Motor neuron (in vitro differentiated cells): ENCODE measurements around the gene XAB2. TPM values are rescaled to one million over a fixed set of nuclear protein-coding genes. Genes with fewer than 3 reads are reported as not detected.

ENCODE experiments used
- ATAC-seq, 8 experiments: fragments of 200-7000 bp; cut with Tn5 transposase; replicated peaks in 6 of 8; 2 replicates each; pipeline ENCODE4 v1.8.0; 2021; ENCODE audit warnings: mild to moderate bottlenecking in 8 of 8, moderate library complexity in 8 of 8
- H3K27ac ChIP-seq, 2 donors: fragments of 250-450 bp; sonication (Bioruptor Pico); 2 replicates each; pipeline ENCODE4 v1.9.0; 2021; ENCODE audit warnings: antibody characterized with exemption in 2 of 2, mild to moderate bottlenecking in 2 of 2, moderate library complexity in 1 of 2
- H3K4me1 ChIP-seq, 2 donors: fragments of 250-450 bp; sonication (Bioruptor Pico); replicated peaks in 1 of 2; 2 replicates each; pipeline ENCODE4 v1.6.1; 2021; ENCODE audit warnings: antibody characterized with exemption in 2 of 2, mild to moderate bottlenecking in 2 of 2, moderate library complexity in 1 of 2
- H3K4me3 ChIP-seq, 5 donors: fragments of 250-450 bp; sonication (Bioruptor Pico); 2 replicates each; pipeline ENCODE4 v1.9.0; 2021; ENCODE audit warnings: antibody characterized with exemption in 5 of 5, mild to moderate bottlenecking in 5 of 5, moderate library complexity in 4 of 5
- WGBS, 10 experiments: fragments of 450-650 bp; shearing (Covaris generic); methylation state at CpG; one replicate each; pipeline ENCODE4 v1.0.0; 2022; 5-methylcytosine and 5-hydroxymethylcytosine counted together
- in situ Hi-C, 9 experiments: fragments of 400-800 bp; cut with MboI; loops; one replicate each; pipeline ENCODE4 v1.15.0; 2021; ENCODE audit warnings: low sequenced_read_pairs in 9 of 9, low pct_unique_long_range_greater_than_20kb in 2 of 9; ENCODE audit not compliant: unreplicated experiment in 9 of 9
- total RNA-seq, 8 experiments: library from RNA; unstranded; fragments of 300-600 nt; gene quantifications; 2 replicates each; pipeline versions ENCODE4 v1.2.3 to v1.2.4, GENCODE V29; 2022

Gene XAB2
- total RNA-seq: 10 to 100 TPM in 7 of 8 experiments, 1 to 10 TPM in 1; 9.2 to 38.7 (median 22.6) TPM

DNA sequence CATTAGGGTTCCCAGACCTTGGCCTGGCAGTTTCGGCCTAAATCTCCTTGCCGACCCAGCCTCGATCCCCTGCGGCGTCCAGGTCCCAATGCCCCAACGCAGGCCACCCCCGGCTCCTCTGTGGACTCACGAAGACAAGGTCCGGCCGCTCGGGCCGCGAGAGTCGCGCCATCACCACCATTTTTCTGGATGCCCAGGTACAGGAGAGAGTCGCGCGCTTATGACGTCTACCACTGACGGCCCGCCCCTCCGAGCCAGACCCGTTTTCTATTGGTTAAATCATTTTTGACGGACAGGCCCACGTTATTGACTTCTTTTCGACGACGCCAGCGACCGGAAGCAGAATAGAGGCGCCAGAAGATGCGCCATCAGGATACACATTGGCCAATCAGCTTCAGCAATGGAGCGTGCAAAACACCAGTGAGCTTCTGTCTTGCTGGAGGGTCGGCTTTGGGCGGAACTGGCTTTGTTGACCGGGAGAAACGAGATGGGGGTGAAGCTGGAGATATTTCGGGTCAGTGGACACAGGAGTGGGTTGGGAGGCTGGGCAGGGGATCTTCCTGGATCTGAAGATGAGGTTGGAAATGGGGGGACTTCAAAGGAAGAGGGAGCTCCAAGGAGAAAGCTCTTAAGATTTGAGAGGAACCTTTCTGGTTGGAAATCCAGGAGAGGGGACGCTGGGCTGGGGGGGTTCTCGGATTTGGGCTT is at the start of gene XAB2, which contains the start of gene PET100:
XAB2 (minus strand) TSS at position 199 of the 708 bp plus-strand sequence; CDS start at position 181, 18 bp downstream.
PET100 (plus strand) TSS at position 447 of the 708 bp plus-strand sequence; CDS start at position 488, 41 bp downstream.
- in situ Hi-C loops: no loop called here
- H3K4me1 ChIP-seq: peaks cover 10 to 14% of the 10 kb centered on the region in 2 donors
- peak within 1 kb of the TSS; percentile 67 to 99 (median 95) for H3K4me3 ChIP-seq
- WGBS, 10 experiments: 0 to 3% (median 0%) methylated on average over 2 to 10 of the region's 40 CpGs; no CpG with 5 or more reads in 3 of the 10 experiments
- peak; percentile 95 to 99 (median 97) for ATAC-seq
- H3K27ac ChIP-seq: peak within 1 kb of the TSS; percentile 85 to 90

DNA sequence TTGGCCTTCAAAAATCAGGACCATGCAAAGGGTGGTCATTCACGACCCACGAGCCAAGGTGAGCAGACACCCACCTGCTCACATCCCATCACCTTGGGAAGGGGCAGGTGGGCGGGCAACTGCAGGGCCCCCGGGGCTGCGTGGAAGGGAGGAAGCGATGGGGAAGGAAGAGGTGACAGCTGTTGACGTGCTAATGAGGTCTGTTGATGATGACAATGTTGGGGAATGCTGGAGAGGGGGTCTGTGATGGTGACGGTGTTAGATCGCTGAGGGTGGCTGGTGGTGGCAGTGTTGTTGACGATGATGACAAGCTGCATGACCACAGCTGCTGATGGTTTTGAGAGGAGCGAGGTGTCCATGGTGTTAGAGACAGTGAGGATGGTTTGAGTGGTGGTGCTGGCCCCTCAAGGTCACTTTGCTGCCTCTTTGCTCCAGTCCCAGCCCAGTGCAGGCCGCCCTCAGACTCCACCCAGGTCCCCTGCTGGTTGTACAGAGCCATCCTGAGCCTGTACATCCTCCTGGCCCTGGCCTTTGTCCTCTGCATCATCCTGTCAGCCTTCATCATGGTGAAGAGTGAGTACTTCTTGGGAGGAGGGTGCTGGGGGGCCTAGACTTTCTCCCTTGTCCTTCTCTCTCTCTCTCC is 48.4 kb upstream of the XAB2 start:
- 0 to 92% (median 20%) methylated on average over 1 to 6 of the region's 12 CpGs; no CpG with 5 or more reads in 3 of the 10 experiments for whole genome bisulfite sequencing, 10 experiments
- ATAC-seq: no peak
- H3K27ac ChIP-seq: no peak overlapping the region
- peaks cover 10 to 11% of the 10 kb centered on the region in 2 donors for H3K4me1 ChIP-seq
- in situ Hi-C loops: no loop called here
- no peak overlapping the region for H3K4me3 ChIP-seq

DNA sequence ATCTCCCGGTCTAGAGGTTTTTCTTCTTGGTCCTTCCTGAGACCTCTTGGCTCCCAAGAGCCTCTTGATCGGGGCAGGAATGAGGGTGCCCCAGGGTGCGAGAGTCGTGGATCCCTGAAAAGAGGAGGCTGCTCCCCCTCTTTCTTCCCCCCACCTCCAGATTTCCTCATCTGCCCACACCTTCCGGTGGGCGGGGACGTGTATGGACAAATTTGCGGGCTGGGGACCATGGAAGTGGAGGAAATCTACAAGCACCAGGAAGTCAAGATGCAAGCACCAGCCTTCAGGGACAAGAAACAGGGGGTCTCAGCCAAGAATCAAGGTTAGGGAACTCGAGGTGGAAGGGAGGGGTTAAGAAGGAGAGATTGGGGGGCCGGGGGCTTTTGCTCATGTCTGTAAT is 47.5 kb upstream of the XAB2 start, which contains the start of gene MCEMP1:
MCEMP1 (plus strand) TSS at position 237 of the 400 bp plus-strand sequence; CDS start at position 268, 31 bp downstream.
- WGBS, 10 experiments: 10 to 70% (median 42%) methylated on average over 2 to 4 of the region's 10 CpGs; no CpG with 5 or more reads in 7 of the 10 experiments
- no peak within 1 kb of the TSS for H3K4me3 ChIP-seq
- H3K4me1 ChIP-seq: peaks cover 8% of the 10 kb centered on the region in 2 donors
- in situ Hi-C loops: no loop called here
- no peak for ATAC-seq
- no peak within 1 kb of the TSS for H3K27ac ChIP-seq

DNA sequence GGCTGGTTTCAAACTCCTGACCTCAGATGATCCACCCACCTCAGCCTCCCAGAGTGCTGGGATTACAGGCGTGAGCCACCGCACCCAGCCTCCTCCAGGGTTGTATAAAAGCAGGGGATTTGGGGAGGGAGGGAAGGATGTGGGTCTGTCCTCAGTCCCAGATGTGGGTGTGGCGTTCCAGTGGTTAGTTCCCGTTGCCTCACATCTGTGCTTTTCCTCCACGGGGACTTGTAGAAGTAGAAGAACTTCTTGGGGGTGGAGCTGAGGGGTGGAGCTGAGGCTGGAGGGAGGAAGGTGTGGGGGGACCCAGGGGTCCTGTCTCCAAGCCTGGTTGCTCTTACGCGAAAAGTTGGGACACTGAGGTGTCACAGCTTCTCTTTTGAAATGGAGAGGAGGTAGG is 47.0 kb upstream of the XAB2 start:
- Histone ChIP-seq H3K4me1 (peaks cover 7% of the 10 kb centered on the region in 2 donors), H3K27ac (no peak overlapping the region), H3K4me3 (no peak overlapping the region)
- ATAC-seq: no peak
- WGBS, 10 experiments: 38 to 100% methylated on average over 2 of the region's 7 CpGs; no CpG with 5 or more reads in 8 of the 10 experiments
- in situ Hi-C loops: no loop called here

DNA sequence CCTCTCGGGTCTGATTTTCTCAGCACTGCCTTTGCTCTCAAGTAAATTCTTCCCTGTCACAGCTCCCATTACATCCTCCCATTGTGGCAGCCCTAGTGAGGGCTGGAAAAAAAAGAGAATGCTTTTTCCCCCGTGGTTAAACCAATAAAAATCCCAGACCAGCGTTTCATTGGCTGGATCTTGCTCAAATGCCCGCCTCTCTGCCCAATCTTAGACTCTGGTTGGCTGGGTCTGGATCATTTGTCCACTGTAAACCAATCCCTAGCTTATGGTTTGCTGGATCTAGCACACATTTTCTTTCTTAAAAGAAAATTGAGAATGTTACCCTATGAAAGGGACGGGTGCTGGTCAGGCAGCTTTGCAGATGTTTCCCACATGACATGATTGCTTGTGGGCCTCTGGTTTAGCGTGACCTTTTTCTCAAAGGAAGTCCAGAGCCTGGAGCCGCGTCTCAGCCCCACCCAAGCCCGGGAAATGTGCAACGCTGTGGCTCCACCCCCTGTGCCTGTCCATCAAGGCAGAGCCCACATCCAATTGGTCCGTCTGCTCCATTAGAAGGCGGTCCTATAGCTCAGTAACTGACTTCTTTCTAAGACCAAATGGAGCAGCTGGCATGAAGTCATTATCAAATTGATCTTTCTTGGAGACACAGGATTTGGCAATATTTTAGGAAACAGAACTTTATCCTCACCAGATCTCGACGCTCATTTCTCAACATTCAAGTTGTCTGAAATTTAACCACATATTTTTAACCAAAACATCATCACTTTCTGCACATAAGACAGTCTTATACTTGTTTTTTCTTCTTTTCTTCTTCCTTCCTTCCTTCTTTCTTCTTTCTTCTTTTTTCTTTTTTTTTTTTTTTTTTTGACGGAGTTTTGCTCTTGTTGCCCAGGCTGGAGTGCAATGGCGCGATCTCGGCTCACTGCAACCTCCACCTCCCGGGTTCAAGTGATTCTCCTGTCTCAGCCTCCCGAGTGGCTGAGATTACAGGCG is 45.0 kb upstream of the XAB2 start:
- Histone ChIP-seq H3K4me3 (no peak overlapping the region), H3K4me1 (peaks cover 4 to 7% of the 10 kb centered on the region in 2 donors), H3K27ac (no peak overlapping the region)
- in situ Hi-C loops: loop anchor here in 1 of 9 experiments (25.0 kb wide), 1 partner anchor 112 kb away; no protein-coding TSS in a partner anchor
- ATAC-seq: peak; percentile 59 to 98 (median 70)
- 11 to 91% (median 31%) methylated on average over 4 to 19 of the region's 21 CpGs for WGBS, 10 experiments

DNA sequence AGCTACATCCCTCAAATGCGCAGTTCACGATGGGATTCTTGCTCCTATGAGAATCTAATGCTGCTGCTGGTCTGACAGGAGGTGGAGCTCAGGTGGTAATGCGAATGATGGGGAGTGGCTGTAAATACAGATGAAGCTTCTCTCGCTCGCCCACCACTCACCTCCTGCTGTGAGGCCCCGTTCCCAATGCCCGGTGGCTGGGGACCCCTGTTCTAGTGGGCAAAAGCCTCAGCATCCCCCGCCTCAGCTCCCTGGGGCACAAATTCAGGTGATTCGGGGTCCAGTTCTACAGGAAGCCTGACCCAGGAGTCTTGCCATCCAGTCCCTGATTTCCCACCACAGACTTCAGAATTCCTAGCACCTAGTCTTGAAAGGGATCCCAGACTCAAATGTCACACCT is 43.2 kb upstream of the XAB2 start:
- in situ Hi-C loops: loop anchor here in 1 of 9 experiments (25.0 kb wide), 1 partner anchor 110 kb away; no protein-coding TSS in a partner anchor

DNA sequence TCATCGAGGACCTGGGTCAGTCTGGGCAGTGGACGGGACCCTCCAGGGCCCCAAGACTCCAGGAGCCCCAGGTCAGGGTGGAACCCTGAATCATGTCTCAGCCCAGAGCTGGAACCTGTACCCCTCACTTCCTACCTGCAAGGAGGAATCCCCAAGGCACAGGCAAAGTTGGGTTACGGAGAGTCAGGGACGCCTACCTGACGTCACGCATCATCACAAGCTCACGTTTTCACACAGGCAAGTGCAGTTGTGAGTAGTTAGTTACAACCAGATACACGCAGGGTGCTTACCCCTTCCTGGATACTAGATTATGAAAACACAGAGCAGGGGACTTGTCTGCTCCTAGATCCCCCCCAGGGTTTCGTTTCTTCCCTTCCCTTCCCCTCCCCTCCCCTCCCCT is 41.4 kb upstream of the XAB2 start:
- H3K4me3 ChIP-seq: no peak overlapping the region
- no peaks in the 10 kb centered on the region for H3K4me1 ChIP-seq
- ATAC-seq: no peak
- in situ Hi-C loops: loop anchor here in 1 of 9 experiments (25.0 kb wide), 1 partner anchor 108 kb away; no protein-coding TSS in a partner anchor
- 0 to 24% methylated on average over 1 to 2 of the region's 9 CpGs; no CpG with 5 or more reads in 8 of the 10 experiments for WGBS, 10 experiments
- H3K27ac ChIP-seq: no peak overlapping the region

More for the DNA sequence above, 43.2 kb upstream of the XAB2 start:
- Histone ChIP-seq H3K4me1 (no peaks in the 10 kb centered on the region), H3K4me3 (no peak overlapping the region), H3K27ac (no peak overlapping the region)
- WGBS, 10 experiments: 0 to 47% (median 8%) methylated on average over 2 to 6 of the region's 9 CpGs; no CpG with 5 or more reads in 4 of the 10 experiments
- no peak for ATAC-seq

DNA sequence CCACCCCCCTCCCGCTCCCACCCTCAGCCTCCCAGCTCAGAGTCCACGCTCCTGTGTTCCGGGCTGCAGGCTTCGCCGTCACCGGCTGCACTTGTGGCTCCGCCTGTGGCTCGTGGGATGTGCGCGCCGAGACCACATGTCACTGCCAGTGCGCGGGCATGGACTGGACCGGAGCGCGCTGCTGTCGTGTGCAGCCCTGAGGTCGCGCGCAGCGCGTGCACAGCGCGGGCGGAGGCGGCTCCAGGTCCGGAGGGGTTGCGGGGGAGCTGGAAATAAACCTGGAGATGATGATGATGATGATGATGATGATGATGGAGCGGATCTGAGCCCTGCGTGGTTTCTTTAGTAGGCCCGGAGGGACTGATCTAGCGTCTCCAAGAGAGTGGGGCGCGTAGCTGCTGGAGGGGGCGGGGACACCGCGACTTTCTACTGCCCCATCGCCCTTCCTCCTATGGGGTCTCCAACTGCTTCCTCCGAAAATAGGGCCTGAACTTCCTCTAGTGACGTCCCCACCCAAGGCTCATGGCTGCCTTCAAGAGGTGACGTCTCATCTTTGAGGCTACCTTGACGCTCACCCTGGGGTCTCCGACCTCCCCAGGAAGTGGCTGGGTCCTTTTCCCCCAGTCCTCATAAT is 40.9 kb upstream of the XAB2 start:
- ATAC-seq: peak; percentile 13 to 92 (median 88)
- Histone ChIP-seq H3K4me3 (peak overlapping the region; percentile 6 to 30 (median 28)), H3K27ac (no peak overlapping the region), H3K4me1 (no peaks in the 10 kb centered on the region)
- 0 to 10% (median 0%) methylated on average over 1 to 8 of the region's 43 CpGs; no CpG with 5 or more reads in 5 of the 10 experiments for WGBS, 10 experiments
- in situ Hi-C loops: loop anchor here in 1 of 9 experiments (25.0 kb wide), 1 partner anchor 108 kb away; no protein-coding TSS in a partner anchor

DNA sequence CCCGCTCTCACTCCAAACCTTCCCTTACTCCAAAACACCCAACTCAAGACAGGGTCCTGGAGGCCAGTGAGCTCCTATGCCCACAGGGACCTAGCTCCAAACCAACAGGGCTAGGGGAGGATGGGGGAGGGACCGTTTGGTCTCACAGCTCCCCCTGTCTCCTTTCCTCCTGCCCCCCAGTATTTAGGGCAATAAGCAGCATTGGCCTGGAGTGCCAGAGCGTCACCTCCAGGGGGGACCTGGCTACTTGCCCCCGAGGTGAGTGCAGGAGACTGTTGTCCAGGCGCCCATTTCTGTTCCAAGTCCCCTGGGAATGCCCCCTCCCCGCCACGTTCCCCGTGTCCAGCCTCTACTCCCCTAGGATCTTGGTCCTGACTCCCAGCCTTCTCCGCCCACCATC is 40.3 kb upstream of the XAB2 start:
- no peak overlapping the region for H3K27ac ChIP-seq
- no peaks in the 10 kb centered on the region for H3K4me1 ChIP-seq
- WGBS, 10 experiments: 53% methylated on average over 2 of the region's 9 CpGs; no CpG with 5 or more reads in 9 of the 10 experiments
- peak overlapping the region in 3 of 5 donors; percentile 9 to 30 (median 29) for H3K4me3 ChIP-seq
- peak in 5 of 8 experiments; percentile 23 to 49 (median 46) for ATAC-seq
- in situ Hi-C loops: loop anchor here in 1 of 9 experiments (25.0 kb wide), 1 partner anchor 107 kb away; no protein-coding TSS in a partner anchor

DNA sequence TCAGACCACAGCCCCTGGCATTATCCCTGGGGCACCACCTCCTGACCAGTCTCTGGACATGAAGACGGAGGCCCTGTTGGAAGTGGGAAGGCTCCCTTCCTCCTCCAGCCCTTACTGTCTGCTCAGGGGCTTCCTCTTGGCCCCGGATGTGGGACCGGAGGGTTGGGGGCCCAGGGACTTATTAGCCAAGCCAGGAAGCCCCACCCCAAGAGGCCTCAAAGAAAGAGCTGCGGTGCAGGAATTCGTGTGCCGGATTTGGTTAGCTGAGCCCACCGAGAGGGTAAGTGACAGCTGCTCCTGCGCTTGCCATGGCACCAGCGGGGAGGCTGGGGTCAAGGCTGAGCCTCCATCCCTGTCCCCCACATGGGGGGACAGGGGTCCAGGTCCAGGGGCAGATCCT is 39.5 kb upstream of the XAB2 start, which contains the start of gene RETN:
RETN (plus strand) TSS at position 208 of the 400 bp plus-strand sequence. CDS start 278 bp downstream, outside the sequence.
- 0 to 86% (median 49%) methylated on average over 1 to 4 of the region's 9 CpGs; no CpG with 5 or more reads in 6 of the 10 experiments for WGBS, 10 experiments
- peak within 1 kb of the TSS in 3 of 5 donors; percentile 9 to 30 (median 29) for H3K4me3 ChIP-seq
- in situ Hi-C loops: loop anchor here in 1 of 9 experiments (25.0 kb wide), 1 partner anchor 107 kb away; no protein-coding TSS in a partner anchor
- no peaks in the 10 kb centered on the region for H3K4me1 ChIP-seq
- ATAC-seq: no peak
- no peak within 1 kb of the TSS for H3K27ac ChIP-seq

DNA sequence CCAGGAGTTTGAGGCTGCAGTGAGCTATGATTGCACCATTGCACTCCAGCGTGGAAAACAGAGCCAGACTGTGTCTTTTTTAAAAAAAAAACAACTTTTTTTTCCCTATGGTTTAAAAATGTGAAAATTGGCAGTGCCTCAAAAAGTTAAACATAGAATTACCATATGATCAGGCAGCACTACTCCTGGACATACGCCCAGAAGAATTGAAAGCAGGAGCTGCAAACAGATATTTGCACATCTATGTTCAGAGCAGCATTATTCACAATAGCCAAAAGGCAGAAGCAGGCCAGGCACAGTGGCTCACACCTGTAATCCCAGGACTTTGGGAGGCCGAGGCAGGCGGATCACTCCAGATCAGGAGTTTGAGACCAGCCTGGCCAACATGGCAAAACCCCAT is 35.7 kb upstream of the XAB2 start:
- H3K4me3 ChIP-seq: no peak overlapping the region
- no peaks in the 10 kb centered on the region for H3K4me1 ChIP-seq
- ATAC-seq: peak in 3 of 8 experiments; percentile 97 to 99 (median 97)
- no peak overlapping the region for H3K27ac ChIP-seq
- in situ Hi-C loops: loop anchor here in 1 of 9 experiments (25.0 kb wide), 1 partner anchor 103 kb away; no protein-coding TSS in a partner anchor
- WGBS, 10 experiments: 0 to 100% (median 66%) methylated on average over 1 to 4 of the region's 4 CpGs
